OCI-LY7 (cell line): ENCODE results near the gene CTSA.

ENCODE experiments used
- CTCF ChIP-seq: fragments of 200-600 bp; sonication (generic); conservative IDR thresholded peaks from 2 replicates; pipeline ENCODE4 v1.5.1; 2014; ENCODE audit warnings: mild to moderate bottlenecking, antibody characterized with exemption, low read length, moderate library complexity, mixed read lengths
- EZH2phosphoT487 ChIP-seq: fragments of 200-600 bp; sonication (generic); IDR thresholded peaks from 2 replicates; pipeline ENCODE4 v1.6.1; 2018; ENCODE audit warnings: low read depth, borderline replicate concordance, mild to moderate bottlenecking, mixed run types, antibody characterized with exemption, low read length, moderate library complexity, mixed read lengths

- TF ChIP-seq CTCF, result no peak
- no peak for TF ChIP-seq EZH2phosphoT487
These were observed 23.9 kb upstream of the CTSA start for GRCh38 chr20:45867136-45867818.
